SK-N-SH treated with all-trans-retinoic acid at 6 μM for 48 hours (cell line): ENCODE data around the gene AQP12A.

Source experiments
- ARNTL ChIP-seq: fragments of 450-650 bp; formaldehyde crosslinking; IDR thresholded peaks from 2 replicates; pipeline ENCODE4 v1.5.0; 2020; ENCODE audit warnings: low read depth, mild to moderate bottlenecking, moderate library complexity, borderline replicate concordance
- CSDC2 ChIP-seq: fragments of 250-450 bp; sonication (Bioruptor Pico); IDR thresholded peaks from 2 replicates; pipeline ENCODE4 v1.5.0; 2020; ENCODE audit warnings: mild to moderate bottlenecking, moderate library complexity
- ESRRG ChIP-seq: fragments of 250-450 bp; sonication (Bioruptor Pico); IDR thresholded peaks from 2 replicates; pipeline ENCODE4 v1.6.1; 2021; ENCODE audit warnings: mild to moderate bottlenecking
- ZFP3 ChIP-seq: fragments of 250-450 bp; sonication (Bioruptor Pico); IDR thresholded peaks from 2 replicates; pipeline ENCODE4 v1.5.0; 2020; ENCODE audit warnings: mild to moderate bottlenecking, moderate library complexity
- ZFP30 ChIP-seq: fragments of 450-650 bp; formaldehyde crosslinking; IDR thresholded peaks from 2 replicates; pipeline ENCODE4 v1.5.0; 2022; ENCODE audit warnings: mild to moderate bottlenecking, moderate library complexity
- TF ChIP-seq, protein P1 (sequence below): fragments of 250-450 bp; sonication (Bioruptor Pico); IDR thresholded peaks from 2 replicates; pipeline ENCODE4 v1.8.0; 2020; ENCODE audit warnings: mild to moderate bottlenecking, moderate library complexity, borderline replicate concordance

DNA sequence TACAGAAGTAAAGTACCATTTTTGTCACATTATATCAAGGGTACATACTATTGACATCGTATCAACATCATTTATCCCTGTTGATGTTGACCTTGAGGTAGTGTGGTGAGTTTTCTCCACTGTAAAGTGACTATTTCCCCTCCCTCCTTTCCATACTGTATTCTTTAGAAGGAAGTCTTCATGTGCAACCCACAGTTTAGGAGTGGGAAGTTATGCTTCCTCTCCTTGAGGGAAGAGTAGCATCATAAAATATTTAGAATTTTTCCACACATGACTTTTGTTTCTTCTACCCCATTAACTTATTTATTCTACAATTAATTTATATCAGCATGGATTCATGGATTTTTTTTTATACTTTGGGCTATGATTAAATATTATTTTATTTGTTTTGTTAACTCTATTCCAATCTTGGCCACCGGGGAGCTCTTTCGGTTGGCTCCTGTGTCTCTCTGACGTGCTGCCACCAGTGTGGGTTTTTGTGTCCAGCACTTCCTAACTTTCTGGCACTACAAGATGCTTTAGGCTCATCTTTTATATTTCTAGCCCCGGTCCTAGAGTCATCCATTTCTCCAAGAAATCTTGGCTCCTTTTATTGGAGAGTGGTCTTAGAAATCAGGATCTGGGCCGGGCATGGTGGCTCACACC, 28.0 kb upstream of the AQP12A start:
- TF ChIP-seq ARNTL (CRISPR knock-in tag) = no peak
- TF ChIP-seq ZFP3 (CRISPR knock-in tag) = no peak
- TF ChIP-seq CSDC2 (CRISPR knock-in tag) = no peak
- TF ChIP-seq, protein P1, sequence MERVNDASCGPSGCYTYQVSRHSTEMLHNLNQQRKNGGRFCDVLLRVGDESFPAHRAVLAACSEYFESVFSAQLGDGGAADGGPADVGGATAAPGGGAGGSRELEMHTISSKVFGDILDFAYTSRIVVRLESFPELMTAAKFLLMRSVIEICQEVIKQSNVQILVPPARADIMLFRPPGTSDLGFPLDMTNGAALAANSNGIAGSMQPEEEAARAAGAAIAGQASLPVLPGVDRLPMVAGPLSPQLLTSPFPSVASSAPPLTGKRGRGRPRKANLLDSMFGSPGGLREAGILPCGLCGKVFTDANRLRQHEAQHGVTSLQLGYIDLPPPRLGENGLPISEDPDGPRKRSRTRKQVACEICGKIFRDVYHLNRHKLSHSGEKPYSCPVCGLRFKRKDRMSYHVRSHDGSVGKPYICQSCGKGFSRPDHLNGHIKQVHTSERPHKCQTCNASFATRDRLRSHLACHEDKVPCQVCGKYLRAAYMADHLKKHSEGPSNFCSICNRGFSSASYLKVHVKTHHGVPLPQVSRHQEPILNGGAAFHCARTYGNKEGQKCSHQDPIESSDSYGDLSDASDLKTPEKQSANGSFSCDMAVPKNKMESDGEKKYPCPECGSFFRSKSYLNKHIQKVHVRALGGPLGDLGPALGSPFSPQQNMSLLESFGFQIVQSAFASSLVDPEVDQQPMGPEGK (CRISPR knock-in tag) = no peak
- TF ChIP-seq ZFP30 (CRISPR knock-in tag) = no peak
- no peak for TF ChIP-seq ESRRG (CRISPR knock-in tag)
